ENCODE results near the gene PTGER1. TPM values are rescaled to one million over a fixed set of nuclear protein-coding genes. Genes with fewer than 3 reads are reported as not detected.
A peak's percentile ranks its signal among the peaks of the same experiment; 100 is the strongest.

PTGER1 gene
- total and polyA plus RNA-seq, 9 of the 15 experiments (the other 6 are each of a cell fraction or from before 2014, with no cell fraction given): 0.06 to 0.36 (median 0.31) TPM; not detected in 5

DNA sequence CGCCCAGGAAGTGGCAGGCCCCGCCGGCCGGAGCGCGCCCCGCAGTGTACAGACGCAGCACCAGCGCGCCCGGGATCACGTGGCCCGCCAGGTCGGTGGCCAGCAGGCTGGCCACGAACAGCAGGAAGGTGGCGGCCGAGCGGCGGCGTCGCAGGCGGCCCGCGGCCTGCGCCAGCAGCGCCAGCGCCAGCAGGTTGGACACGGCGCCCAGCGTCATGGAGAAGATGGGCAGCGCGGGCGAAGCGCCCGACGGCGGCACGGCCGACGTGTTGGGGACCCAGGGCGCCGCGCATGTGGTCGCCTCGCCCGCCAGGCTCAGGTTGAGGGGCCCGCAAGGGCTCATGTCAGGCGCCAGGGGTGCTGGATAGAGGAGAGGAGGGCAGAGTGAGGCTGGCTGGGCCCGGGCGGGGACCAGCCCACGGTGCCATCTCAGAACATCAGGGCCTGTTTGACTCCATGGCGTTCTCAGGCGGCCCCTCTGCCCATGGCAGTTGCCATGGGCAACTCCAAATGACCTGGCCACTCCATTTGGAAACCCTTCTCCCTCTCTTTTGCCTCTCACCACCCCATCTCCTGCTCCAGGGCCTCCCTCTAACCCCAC lies 1.1 kb downstream of the PTGER1 start:
- BruUV-seq (replicated peaks): no TSS peak

More for the DNA sequence above, 1.1 kb downstream of the PTGER1 start:
- peaks cover 39% of the 10 kb centered on the region; the same call in 2 of the 3 replicates for H3K36me3 ChIP-seq (ENCODE audit: control insufficient read depth, insufficient read depth, low read length)
- ATAC-seq (no peak), DNase-seq (ENCODE audit: extremely low read depth in 1 of 4, low spot score in 3 of 4) (peak in 1 of 4 experiments; percentile 9), FAIRE-seq (no peak)
- no peaks in the 10 kb centered on the region for H3K27me3 ChIP-seq (ENCODE audit: control insufficient read depth in 2 of 2, insufficient read depth in 2 of 2, low read length in 2 of 2)
- CTCF ChIA-PET (ENCODE audit: low intra/inter-chr PET ratio): no interaction called here
- no peak overlapping the region for H2AFZ ChIP-seq (ENCODE audit: low read depth, low read length)
- no peaks in the 10 kb centered on the region for H3K79me2 ChIP-seq (ENCODE audit: control insufficient read depth, insufficient read depth, low read length)
- 88% methylated on average over 19 of the region's 53 CpGs for WGBS (ENCODE audit: insufficient coverage, low coverage, missing lambda C conversion rate)
- TF ChIP-seq, protein P1, sequence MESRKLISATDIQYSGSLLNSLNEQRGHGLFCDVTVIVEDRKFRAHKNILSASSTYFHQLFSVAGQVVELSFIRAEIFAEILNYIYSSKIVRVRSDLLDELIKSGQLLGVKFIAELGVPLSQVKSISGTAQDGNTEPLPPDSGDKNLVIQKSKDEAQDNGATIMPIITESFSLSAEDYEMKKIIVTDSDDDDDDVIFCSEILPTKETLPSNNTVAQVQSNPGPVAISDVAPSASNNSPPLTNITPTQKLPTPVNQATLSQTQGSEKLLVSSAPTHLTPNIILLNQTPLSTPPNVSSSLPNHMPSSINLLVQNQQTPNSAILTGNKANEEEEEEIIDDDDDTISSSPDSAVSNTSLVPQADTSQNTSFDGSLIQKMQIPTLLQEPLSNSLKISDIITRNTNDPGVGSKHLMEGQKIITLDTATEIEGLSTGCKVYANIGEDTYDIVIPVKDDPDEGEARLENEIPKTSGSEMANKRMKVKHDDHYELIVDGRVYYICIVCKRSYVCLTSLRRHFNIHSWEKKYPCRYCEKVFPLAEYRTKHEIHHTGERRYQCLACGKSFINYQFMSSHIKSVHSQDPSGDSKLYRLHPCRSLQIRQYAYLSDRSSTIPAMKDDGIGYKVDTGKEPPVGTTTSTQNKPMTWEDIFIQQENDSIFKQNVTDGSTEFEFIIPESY (CRISPR knock-in tag; IDR thresholded peaks at IDR 0.05): peak; percentile 31; the same call in 1 of the 2 replicates
- peak; percentile 3; the same call in 1 of the 2 replicates for TF ChIP-seq HNRNPL (IDR thresholded peaks at IDR 0.05; ENCODE audit: low read depth, low read length)
- TF ChIP-seq, protein P2, sequence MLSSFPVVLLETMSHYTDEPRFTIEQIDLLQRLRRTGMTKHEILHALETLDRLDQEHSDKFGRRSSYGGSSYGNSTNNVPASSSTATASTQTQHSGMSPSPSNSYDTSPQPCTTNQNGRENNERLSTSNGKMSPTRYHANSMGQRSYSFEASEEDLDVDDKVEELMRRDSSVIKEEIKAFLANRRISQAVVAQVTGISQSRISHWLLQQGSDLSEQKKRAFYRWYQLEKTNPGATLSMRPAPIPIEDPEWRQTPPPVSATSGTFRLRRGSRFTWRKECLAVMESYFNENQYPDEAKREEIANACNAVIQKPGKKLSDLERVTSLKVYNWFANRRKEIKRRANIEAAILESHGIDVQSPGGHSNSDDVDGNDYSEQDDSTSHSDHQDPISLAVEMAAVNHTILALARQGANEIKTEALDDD (IDR thresholded peaks at IDR 0.05): no peak
- no peaks in the 10 kb centered on the region for H3K9me1 ChIP-seq (ENCODE audit: control insufficient read depth, insufficient read depth, low read length)
- H4K20me1 ChIP-seq (replicated peaks; ENCODE audit: control insufficient read depth, insufficient read depth, low read length): no peaks in the 10 kb centered on the region
- intact Hi-C loops (cut with micrococcal nuclease): no loop called here
- no peak overlapping the region for H3K9ac ChIP-seq (ENCODE audit: insufficient read depth in 1 of 2, low read depth in 2 of 2, low read length in 2 of 2)
- H3K4me1 ChIP-seq (replicated peaks in 1 of 2; ENCODE audit: control insufficient read depth in 2 of 2, insufficient read depth in 2 of 2, low read length in 2 of 2): peaks cover 12 to 74% of the 10 kb centered on the region in 2 experiments
- H3K27ac ChIP-seq (ENCODE audit: extremely low read depth, low read depth, low read length): no peak overlapping the region
- no peak overlapping the region for H3K4me3 ChIP-seq
- H3K9me3 ChIP-seq (replicated peaks; ENCODE audit: control insufficient read depth, insufficient read depth, low read depth, low read length): no peaks in the 10 kb centered on the region
- in situ Hi-C loops (cut with MboI): no loop called here
- H3K4me2 ChIP-seq (ENCODE audit: insufficient read depth, low read length): no peak overlapping the region
- POLR2A ChIA-PET: no interaction called here
